Neural cell (in vitro differentiated cells): Measurements from ENCODE around the gene CCL28. TPM values are rescaled to one million over a fixed set of nuclear protein-coding genes. Genes with fewer than 3 reads are reported as not detected.
"Not testable (repeated sequence)": the region's sequence is repeated elsewhere in the genome, so short reads cannot be mapped to it uniquely, and the experiment has no call there.

Experiments
- H2AFZ ChIP-seq: fragments of 200-600, 300-800 bp; sonication (generic), shearing (Covaris generic); 2 replicates; pipeline ENCODE4 v1.6.0; 2014; ENCODE audit warnings: low read depth, mild to moderate bottlenecking, antibody characterized with exemption, low read length, moderate library complexity
- H3F3A ChIP-seq: fragments of 200-600 bp; shearing (Covaris generic); 2 replicates; pipeline ENCODE4 v1.6.1; 2016; ENCODE audit warnings: mild to moderate bottlenecking, moderate library complexity, mixed read lengths, antibody characterized with exemption, low read length; ENCODE audit not compliant: insufficient read depth, poor library complexity, severe bottlenecking
- H3K27ac ChIP-seq: fragments of 200-600, 300-800 bp; sonication (generic), shearing (Covaris generic); 2 replicates; pipeline ENCODE4 v1.5.1; 2014; ENCODE audit warnings: mild to moderate bottlenecking, low read length, moderate library complexity
- H3K27me3 ChIP-seq: fragments of 300-800, 200-600 bp; sonication (generic), shearing (Covaris generic); 2 replicates; pipeline ENCODE4 v1.6.0; 2014; ENCODE audit warnings: mild to moderate bottlenecking, low read depth, low read length, moderate library complexity; ENCODE audit not compliant: insufficient read depth
- H3K36me3 ChIP-seq: fragments of 300-800, 200-600 bp; sonication (generic), shearing (Covaris generic); 2 replicates; pipeline ENCODE4 v1.5.1; 2014; ENCODE audit warnings: mild to moderate bottlenecking, antibody characterized with exemption, low read length, moderate library complexity; ENCODE audit not compliant: insufficient read depth
- H3K4me2 ChIP-seq: fragments of 300-800, 200-600 bp; sonication (generic), shearing (Covaris generic); 2 replicates; pipeline ENCODE4 v1.6.0; 2014; ENCODE audit warnings: mild to moderate bottlenecking, low read length
- H3K4me3 ChIP-seq: fragments of 300-800, 200-600 bp; sonication (generic), shearing (Covaris generic); 2 replicates; pipeline ENCODE4 v1.5.1; 2014; ENCODE audit warnings: mild to moderate bottlenecking, low read length, moderate library complexity
- H3K79me2 ChIP-seq: fragments of 200-600 bp; shearing (Covaris generic); replicated peaks from 2 replicates; pipeline ENCODE4 v1.6.0; 2014; ENCODE audit warnings: mild to moderate bottlenecking, low read length, moderate library complexity; ENCODE audit not compliant: insufficient read depth
- H3K9ac ChIP-seq: fragments of 300-800, 200-600 bp; sonication (generic), shearing (Covaris generic); 2 replicates; pipeline ENCODE4 v1.6.1; 2016; ENCODE audit warnings: mild to moderate bottlenecking, low read length, mixed read lengths
- H3K9me2 ChIP-seq: fragments of 200-600 bp; shearing (Covaris generic); 2 replicates; pipeline ENCODE4 v1.6.1; 2016; ENCODE audit warnings: mild to moderate bottlenecking, low read length, mixed read lengths; ENCODE audit not compliant: insufficient read depth
- H3K9me3 ChIP-seq: fragments of 200-600, 300-800 bp; sonication (generic), shearing (Covaris generic); 2 replicates; pipeline ENCODE4 v1.6.1; 2016; ENCODE audit warnings: mild to moderate bottlenecking, mixed run types, low read length, moderate library complexity, mixed read lengths
- H4K20me1 ChIP-seq: fragments of 200-600 bp; shearing (Covaris generic); 2 replicates; pipeline ENCODE4 v1.6.1; 2016; ENCODE audit warnings: mild to moderate bottlenecking, mixed run types; ENCODE audit not compliant: insufficient read depth
- CTCF ChIP-seq: fragments of 450-650 bp; IDR thresholded peaks from 2 replicates; pipeline ENCODE4 v1.5.1; 2014; ENCODE audit warnings: antibody characterized with exemption, mild to moderate bottlenecking, moderate library complexity; ENCODE audit not compliant: poor library complexity, severe bottlenecking
- EP300 ChIP-seq: fragments of 450-650 bp; conservative IDR thresholded peaks from 2 replicates; pipeline ENCODE4 v1.6.1; 2014; ENCODE audit warnings: antibody characterized with exemption, mild to moderate bottlenecking, moderate library complexity; ENCODE audit not compliant: poor library complexity, severe bottlenecking
- EZH2 ChIP-seq: fragments of 200-600, 300-800 bp; shearing (Covaris generic), sonication (generic); IDR thresholded peaks from 2 replicates; pipeline ENCODE4 v1.6.1; 2014; ENCODE audit warnings: antibody characterized with exemption, low read length, borderline replicate concordance, mild to moderate bottlenecking; ENCODE audit not compliant: insufficient read depth, poor library complexity, severe bottlenecking
- MXI1 ChIP-seq: fragments of 450-650 bp; conservative IDR thresholded peaks from 2 replicates; pipeline ENCODE4 v1.6.1; 2014; ENCODE audit warnings: antibody characterized with exemption, mild to moderate bottlenecking; ENCODE audit not compliant: poor library complexity, severe bottlenecking
- POLR2AphosphoS5 ChIP-seq: IDR thresholded peaks from 2 replicates; pipeline ENCODE4 v1.6.1; 2012
- RAD21 ChIP-seq: fragments of 450-650 bp; conservative IDR thresholded peaks from 2 replicates; pipeline ENCODE4 v1.6.1; 2014; ENCODE audit warnings: antibody characterized with exemption, mild to moderate bottlenecking, moderate library complexity
- REST ChIP-seq: IDR thresholded peaks from 2 replicates; pipeline ENCODE4 v1.6.1; 2012; ENCODE audit warnings: borderline replicate concordance
- SMC3 ChIP-seq: fragments of 450-650 bp; conservative IDR thresholded peaks from 2 replicates; pipeline ENCODE4 v1.6.1; 2014; ENCODE audit warnings: antibody characterized with exemption, mild to moderate bottlenecking, moderate library complexity; ENCODE audit not compliant: poor library complexity
- TAF1 ChIP-seq: IDR thresholded peaks from 2 replicates; pipeline ENCODE4 v1.6.1; 2012; ENCODE audit warnings: low read depth
- polyA plus RNA-seq: library from polyadenylated mRNA; depleted of rRNA; stranded (reverse); fragments of >200 nt; gene quantifications from 2 replicates; pipeline ENCODE4 v1.2.3, GENCODE V29; 2014

CCL28 gene
- polyA plus RNA-seq, 1 donor from 2014 or later = not detected

- H3K9ac ChIP-seq = no peak overlapping the region
- no peak overlapping the region for H3K27ac ChIP-seq
- no peaks in the 10 kb centered on the region for H3K36me3 ChIP-seq
- H3F3A ChIP-seq = no peaks in the 10 kb centered on the region
- no peaks in the 10 kb centered on the region for H3K9me3 ChIP-seq
- H3K4me2 ChIP-seq = no peak overlapping the region
- no peak overlapping the region for H3K4me3 ChIP-seq
- H4K20me1 ChIP-seq = no peaks in the 10 kb centered on the region
- no peaks in the 10 kb centered on the region for H3K27me3 ChIP-seq
- H2AFZ ChIP-seq = no peak overlapping the region
- TF ChIP-seq CTCF (no peak), EZH2 (no peak), MXI1 (no peak), SMC3 (no peak)
- H3K79me2 ChIP-seq = no peaks in the 10 kb centered on the region
- H3K9me2 ChIP-seq = no peaks in the 10 kb centered on the region
Observed at GRCh38 chr5:43429016-43429415, 16.8 kb upstream of the CCL28 start.

- no peaks in the 10 kb centered on the region for H3K36me3 ChIP-seq
- no peaks in the 10 kb centered on the region for H3K9me3 ChIP-seq
- H3K79me2 ChIP-seq = no peaks in the 10 kb centered on the region
- no peaks in the 10 kb centered on the region for H3K27me3 ChIP-seq
- H3F3A ChIP-seq = no peaks in the 10 kb centered on the region
- no peak overlapping the region for H3K27ac ChIP-seq
- H3K9me2 ChIP-seq = no peaks in the 10 kb centered on the region
- TF ChIP-seq RAD21 = no peak
- TF ChIP-seq EZH2 = no peak
- TF ChIP-seq POLR2AphosphoS5 = no peak
- no peak for TF ChIP-seq SMC3
- no peak for TF ChIP-seq EP300
- TF ChIP-seq TAF1 = no peak
- no peak overlapping the region for H3K4me2 ChIP-seq
- H4K20me1 ChIP-seq = no peaks in the 10 kb centered on the region
- H2AFZ ChIP-seq = no peak overlapping the region
- H3K9ac ChIP-seq = no peak overlapping the region
- no peak overlapping the region for H3K4me3 ChIP-seq
Observed at GRCh38 chr5:43427306-43427705, 15.1 kb upstream of the CCL28 start.

GRCh38 chr5:43425983-43426382, 13.8 kb upstream of the CCL28 start:
- H3K79me2 ChIP-seq = no peaks in the 10 kb centered on the region
- no peak overlapping the region for H3K4me3 ChIP-seq
- no peaks in the 10 kb centered on the region for H3K9me2 ChIP-seq
- no peak overlapping the region for H3K4me2 ChIP-seq
- no peaks in the 10 kb centered on the region for H3F3A ChIP-seq
- no peak overlapping the region for H3K9ac ChIP-seq
- H2AFZ ChIP-seq = no peak overlapping the region
- H3K27me3 ChIP-seq = no peaks in the 10 kb centered on the region
- H3K27ac ChIP-seq = no peak overlapping the region
- no peaks in the 10 kb centered on the region for H3K9me3 ChIP-seq
- no peaks in the 10 kb centered on the region for H4K20me1 ChIP-seq
- TF ChIP-seq CTCF (no peak), REST (no peak)
- H3K36me3 ChIP-seq = no peaks in the 10 kb centered on the region

- H3K36me3 ChIP-seq, H3K9me2 ChIP-seq, H4K20me1 ChIP-seq, H3K4me2 ChIP-seq, H2AFZ ChIP-seq, H3K27me3 ChIP-seq, H3K79me2 ChIP-seq, H3K4me3 ChIP-seq, H3F3A ChIP-seq, H3K27ac ChIP-seq, H3K9ac ChIP-seq, H3K9me3 ChIP-seq: not testable (repeated sequence)
Observed at GRCh38 chr5:43423086-43423485, 10.9 kb upstream of the CCL28 start.
